Stimulated activated CD4-positive, alpha-beta T cell treated with anti-CD3 and anti-CD28 coated beads, Interleukin-1b, Interleukin-23, amount 100 ng/mL, for 1 hour (primary cell): ENCODE measurements around the gene NR3C2.

Source experiments
- DNase-seq, 2 donors: peaks; one replicate each; pipeline ENCODE4 v3.0.0-alpha.2; 2020; ENCODE audit warnings: low read depth in 2 of 2

Gene NR3C2

DNA sequence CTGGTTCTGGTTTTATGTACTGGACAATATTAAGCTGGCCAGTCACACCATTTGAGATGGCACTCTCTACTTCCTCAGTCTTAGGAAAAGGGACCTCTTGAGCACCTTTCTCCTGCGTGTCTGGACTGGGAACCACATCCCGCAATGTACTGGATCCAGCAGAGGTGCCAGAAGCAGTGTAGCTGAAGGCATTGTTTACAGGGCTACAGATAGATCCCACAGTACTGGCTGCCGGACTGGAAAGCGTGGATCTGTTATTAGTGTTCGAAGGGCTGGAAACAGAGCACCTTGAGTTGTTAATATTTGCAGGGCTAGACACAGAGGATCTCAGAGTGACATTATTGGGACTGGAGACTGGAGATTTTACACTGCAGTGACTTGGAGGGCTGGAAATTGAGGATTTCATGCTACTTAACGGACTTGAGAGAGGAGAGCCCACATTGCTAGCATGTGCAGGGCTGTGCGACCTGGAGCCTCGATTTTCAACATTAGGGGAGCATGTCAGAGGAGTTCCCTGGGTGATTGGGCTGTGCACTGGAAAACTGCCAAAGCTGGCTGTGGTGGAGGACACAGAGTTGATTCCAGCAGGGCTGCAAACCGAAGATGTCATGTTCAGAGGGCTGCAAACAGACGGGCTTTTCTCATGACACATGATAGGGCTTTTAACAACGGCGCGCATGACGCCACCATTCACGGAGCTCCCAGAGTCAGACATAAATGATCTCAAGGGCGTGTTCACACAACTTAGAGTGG, 6.4 kb downstream of the NR3C2 start:
- no peak for DNase-seq

DNA sequence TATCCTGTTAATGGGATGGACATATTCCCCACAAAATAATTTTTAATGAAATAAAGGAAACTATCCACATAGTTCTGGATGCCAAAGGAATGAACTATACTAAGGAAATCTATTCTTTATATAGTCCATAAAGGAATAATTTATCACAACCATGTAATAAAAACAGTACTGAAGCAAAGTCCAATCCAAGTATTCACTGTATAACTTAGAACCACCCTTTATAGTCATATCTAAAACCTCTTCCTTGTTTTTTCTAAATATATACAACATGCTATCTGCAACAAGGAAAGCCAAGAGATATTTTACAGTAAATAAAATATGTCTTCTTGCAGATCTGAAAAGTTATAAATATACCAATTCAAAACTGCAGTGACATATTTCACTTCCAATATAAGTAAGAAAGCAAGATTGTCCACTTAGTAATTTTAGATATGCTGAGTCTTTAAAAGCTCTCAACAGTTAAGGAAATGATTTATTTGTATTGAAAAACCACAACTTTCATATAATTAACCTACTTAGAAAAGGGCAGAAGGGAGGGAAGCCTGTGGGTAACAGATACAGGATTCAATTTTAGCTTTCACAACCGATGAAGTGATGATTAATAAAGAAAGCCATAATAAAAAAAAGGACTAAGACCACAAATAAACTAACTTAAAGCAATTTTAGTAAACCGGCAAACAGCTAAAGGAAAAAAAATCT, 8.0 kb downstream of the NR3C2 start:
- no peak for DNase-seq

DNA sequence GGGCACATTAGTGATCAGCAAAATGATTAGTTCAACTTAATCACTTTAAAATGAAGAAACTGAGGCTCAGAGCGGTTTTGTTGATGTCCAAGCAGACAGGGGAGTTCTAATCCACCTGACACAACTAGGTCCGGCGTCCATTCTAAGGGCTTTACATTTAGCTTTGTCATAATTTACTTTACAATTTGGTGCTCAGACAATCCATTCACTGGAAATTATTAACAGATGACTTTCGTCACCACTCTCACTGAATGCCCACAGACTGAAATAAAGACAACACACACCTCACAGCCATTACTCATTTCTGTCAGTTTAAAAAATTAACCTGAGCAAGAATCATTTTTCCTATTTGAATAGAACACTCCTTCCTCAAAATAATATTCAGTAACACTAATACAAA, 10.8 kb downstream of the NR3C2 start:
- DNase-seq: no peak

DNA sequence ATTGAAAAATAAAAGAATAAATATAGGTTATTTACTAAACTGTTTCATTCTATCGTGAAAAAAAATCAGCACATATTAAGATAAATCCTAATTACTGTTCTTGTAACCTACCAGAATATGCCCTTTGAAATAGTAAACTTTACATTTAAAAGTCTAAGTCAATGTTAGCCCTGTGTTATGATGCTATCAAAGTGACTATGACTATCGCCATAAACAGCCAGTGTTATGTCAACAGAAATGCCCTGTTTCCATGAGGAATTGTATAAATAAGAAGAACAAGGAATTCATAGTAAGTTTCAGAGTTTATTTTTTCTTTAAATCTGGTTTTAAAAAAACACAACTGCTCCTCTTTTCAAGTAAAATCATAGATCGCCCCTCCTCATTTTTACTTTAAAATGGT, 11.4 kb downstream of the NR3C2 start:
- DNase-seq: no peak

DNA sequence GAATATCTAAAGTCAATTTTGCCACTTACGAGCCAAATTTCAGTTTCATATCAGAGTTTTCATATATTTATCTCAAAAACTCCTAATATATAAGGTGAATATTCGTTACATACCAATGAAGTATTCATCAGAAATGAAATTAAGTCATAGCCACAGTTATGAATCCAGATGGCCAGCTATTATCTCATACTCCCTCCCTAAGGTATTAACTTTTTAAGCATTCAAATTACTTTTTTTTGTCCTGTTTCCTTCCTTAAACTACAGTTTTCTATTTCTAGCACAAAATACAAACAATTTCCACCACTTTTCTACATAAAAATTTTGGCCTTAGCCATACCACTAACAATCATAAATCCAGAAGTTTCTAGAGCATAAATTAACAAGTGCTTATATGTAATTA, 13.0 kb downstream of the NR3C2 start:
- no peak for DNase-seq

DNA sequence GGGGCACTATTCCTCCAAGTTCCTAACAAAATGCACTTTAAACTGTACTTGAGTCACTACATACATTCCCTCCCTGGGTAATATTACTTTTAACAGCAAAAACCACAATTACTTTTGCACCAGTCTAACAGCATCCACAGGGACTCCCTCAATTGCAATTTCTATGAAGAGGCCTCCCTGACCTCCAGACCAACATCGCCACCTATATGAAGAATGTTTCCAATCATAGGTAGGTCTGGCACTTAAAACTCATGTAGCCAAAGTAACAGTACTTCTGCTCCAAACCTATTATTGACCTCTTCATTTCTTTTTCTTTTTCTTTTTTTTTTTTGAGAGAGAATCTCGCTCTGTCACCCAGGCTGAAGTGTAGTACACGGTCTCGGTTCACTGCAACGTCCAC, 15.6 kb downstream of the NR3C2 start:
- no peak for DNase-seq

DNA sequence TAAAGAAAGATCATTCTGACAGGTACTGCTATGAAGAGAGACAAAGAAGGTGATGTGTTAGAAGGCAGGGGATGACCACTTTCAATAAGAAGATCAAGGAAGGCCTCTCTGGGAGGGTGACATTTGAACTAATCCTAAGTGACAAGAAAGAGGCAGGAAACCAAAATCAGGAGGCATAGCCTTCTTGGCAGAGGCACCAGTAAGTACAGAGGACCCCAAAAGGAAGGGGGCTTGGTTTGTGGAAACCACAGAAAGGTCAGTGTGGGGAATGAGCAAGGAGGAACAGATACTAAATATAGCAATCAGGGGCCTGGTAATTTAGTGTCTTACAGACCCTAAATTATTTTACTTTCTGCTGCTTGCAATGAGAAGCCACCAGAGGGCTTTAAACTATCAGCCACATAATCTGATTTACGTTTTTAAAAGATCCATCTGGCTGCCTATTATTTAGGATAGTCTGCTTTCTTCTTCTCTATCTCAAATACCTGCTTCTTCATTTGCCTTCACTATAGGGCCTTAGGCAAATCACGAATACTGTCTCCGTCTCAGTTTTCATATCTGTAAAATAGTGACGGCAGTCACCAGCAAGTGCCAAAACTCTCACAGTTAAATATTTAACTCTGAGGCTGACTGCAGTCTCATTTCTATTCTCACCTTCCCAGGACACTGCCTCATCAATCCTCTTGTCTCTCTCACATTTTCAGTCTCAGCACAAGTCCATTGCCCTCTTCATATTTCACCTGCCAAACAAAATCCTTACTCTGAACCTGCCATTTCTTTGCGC, 16.7 kb downstream of the NR3C2 start:
- DNase-seq: no peak

DNA sequence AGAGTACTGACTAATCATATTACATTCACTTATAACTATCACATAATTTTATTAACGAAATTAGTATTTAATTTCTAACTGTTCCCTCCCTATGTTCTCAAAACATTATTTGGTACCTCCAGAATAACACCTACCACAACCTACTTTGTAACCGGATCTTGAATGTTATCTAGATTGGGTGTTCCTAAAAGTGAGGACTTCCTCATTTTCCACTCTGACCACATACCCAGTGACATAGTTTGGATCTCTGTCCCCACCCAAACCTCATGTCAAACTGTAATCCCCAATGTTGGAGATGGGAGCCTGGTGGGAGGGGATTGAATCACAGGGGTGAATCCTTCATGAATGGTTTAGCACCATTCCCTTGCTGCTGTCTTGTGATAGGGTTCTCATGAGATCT, 21.8 kb downstream of the NR3C2 start:
- no peak for DNase-seq

DNA sequence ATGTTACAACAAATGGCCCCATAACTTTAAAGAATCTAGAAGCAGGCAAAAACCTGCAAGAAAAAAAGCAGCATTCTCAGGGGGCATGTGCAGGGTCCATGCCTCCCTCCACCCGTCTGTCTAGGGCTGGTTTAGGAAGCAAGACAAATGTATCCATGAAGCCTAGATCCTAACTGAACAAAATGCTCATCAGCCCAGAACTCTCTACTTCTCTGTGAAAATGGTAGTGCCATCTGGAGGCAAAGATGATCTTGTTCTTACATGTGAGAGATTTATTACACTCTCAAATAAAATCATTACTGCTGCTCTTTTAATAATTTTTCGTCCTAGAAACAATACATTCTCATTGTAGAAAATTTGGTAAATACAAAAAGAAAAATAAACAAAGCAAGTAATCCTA, 26.7 kb downstream of the NR3C2 start:
- no peak for DNase-seq

DNA sequence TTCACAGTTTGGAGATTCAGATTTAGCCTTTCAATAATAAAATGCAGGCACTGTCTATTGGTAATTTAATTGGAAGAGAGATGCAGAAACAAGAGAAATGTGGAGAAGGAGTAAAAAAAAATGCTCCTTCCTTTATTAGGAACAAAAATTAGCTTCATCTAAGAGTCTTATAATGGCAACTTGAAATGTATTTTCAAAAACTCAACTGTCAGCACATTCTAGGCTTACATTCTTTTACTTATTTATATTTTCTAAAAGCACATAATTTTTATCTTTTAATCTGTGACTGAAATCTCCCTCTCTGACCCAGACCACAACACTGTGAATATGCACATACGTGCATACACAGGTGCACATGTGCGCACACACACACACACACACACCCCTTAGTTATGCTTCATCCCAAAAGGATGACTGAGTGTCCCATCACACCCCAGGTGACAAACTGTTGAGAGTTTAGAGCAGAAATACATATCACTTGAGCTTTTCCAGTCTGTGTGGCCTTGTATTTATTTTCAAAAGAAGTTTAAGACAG, 29.7 kb downstream of the NR3C2 start:
- DNase-seq: no peak

DNA sequence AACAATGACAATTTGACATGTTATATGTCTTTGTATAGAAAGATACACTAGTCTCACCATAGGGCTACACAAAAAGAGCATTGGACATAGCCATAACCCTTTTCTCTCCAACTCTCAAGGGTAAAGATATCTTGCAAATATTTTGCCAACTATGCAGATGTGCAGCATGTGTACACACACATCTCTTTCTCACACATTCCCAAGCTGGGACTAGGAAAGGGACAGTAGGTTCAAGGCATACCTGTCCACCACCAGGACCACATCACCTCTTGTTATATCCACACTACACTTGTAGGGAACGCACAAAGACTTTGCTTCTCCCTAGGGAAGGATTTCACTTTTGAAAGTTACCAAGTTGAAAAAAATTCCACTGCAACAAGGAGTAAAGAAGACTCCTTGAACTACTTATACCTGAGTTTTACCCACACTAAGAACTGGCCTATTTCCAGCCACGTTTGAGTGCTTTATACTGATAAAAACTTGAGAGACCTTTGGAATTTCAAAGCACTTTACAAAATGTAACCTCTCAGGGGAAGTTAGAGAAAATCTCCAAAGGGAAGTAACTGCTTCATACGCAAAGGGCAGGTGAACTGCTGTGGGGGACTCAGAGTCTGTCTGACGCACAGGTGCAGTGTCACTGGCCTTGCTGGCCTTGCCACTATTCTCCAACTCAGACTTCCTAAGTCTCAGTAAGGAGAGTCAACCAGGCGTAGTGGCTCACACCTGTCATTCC, 36.9 kb downstream of the NR3C2 start:
- DNase-seq: no peak

DNA sequence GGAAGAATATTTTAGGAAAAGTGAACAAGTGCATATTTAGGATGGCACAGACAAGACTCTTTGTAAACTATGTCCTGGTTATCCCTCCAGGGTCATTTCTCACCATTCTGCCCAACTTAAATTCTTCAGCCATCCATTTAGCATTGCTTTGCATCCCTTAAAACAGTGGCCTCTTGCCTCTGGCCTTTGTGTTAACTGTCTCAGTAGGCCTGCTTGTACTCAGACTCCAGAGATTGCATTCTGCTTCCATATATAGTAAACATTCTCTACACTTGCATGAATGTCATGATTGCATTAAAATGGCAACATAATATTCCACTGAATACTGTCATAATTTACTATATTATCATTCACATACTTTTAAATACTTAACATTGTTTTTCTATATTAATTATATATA, 43.2 kb downstream of the NR3C2 start:
- no peak for DNase-seq

DNA sequence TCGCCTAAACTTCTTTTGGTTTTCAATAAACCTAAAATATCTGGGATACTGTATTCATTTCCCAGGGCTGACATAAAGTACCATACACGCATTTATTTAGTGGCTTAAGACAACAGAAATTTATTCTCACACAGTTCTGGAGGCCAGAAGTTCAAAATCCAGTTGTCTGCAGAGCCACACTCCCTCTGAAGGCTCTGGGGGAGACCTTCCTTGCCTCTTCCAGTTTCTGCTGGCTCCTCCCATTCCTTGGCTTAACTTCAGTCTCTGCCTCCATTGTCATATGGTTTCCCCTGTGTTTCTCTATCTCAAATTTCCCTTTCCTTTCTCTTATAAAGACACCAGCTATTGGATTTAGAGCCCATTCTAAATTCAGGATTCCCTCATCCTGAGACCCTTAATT, 44.4 kb downstream of the NR3C2 start:
- no peak for DNase-seq

DNA sequence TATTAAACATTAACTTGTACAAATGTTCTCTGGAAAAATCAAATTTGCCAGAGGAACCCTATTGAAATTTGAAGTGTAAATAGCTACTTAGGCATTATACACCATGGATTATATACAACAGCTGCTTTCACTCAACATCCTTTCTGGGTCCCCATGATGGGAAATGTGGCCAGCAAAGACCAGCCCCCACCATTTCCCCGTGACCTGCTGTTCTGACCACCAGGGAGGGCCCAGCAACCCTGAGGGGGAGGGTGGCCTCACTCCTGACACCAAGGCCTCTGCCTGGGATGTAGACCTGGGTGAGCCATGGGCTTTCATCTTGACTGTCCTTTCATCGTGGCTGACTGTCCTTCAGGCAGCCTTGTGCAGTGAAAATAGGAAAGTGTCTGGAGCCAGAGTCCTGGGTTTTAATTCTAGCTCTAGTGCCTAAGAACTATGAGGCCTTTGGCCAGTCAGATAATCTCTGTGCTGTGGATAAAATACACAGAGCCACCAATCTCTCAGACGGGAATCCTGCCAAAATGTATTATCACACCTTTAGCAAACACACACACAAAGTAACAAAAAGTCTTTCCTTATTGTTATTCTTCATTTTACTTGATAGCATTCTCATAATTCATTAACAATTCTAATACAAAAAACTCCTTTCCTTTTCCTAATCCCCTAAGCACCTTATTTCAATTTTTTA, 45.1 kb downstream of the NR3C2 start:
- no peak for DNase-seq

DNA sequence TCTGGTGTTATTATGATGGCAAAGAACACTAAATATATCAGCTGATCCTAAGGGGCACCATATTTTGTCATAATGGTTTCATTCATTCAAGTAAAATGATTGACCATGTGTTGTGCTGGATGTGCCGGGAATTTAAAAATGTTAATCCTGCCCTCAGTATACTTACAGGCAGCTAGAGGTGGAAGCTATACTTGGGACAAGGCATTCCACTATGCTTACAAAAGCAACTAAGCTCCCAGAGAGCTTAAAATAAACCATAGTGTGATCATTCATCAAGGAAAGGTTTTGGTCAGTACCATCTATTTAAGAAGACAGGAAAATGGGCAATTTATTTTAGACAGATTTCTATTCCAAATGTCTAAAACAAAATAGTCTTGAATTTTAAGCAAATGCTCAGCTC, 46.4 kb downstream of the NR3C2 start:
- DNase-seq: no peak

DNA sequence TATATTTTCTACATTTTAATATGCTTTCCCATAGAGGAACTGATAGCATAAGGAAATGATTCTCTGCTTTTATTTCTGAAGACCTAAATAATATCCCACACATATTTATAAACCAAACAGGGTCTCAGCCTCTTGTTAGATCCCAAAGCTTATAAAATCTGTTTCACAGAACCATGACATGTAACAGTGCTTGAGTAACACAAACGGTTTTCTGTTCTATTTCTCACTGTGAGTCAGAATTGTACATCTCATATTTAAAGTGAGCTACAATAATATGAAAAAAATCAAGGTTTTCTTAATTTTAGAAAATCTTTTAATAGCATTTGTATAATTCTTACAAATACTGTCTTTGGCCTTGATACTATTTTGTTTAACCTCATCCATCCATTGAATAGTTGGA, 51.2 kb downstream of the NR3C2 start:
- no peak for DNase-seq

DNA sequence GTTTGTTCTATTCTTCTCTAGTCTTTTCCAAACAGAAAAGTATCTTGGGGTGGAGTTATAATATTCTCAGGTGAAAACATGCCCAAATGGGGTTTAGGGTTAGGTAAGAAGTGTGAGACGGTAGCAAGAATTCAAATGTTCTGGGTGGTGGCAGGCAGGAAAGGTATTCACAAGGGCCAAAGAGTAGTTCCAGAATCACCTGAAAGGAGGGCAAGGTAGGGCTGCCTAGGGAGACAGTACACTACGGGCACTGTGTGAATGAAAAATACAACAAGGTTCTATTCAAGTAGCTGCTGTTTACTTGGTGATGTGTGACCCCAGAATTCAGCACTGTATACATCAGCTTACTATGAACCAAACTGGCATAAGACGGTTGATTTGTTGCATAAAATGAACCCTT, 51.9 kb downstream of the NR3C2 start:
- no peak for DNase-seq

DNA sequence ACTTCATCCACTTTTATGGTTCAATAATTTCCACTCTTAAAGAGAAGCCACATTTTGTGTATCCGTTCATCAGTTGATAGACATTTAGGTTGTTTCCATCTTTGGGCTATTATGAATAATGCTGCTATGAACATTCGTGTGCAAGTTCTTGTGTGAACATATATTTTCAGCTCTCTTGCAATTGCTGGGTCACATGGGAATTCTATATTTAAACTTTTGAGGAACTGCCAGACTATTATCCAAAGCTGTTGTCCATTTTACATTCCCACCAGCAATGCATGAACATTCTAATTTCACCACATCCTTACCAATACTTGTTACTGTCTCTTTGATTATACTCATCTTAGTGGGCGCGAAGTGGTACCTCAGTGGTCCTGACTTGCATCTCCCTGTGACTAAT, 61.9 kb downstream of the NR3C2 start:
- no peak for DNase-seq

DNA sequence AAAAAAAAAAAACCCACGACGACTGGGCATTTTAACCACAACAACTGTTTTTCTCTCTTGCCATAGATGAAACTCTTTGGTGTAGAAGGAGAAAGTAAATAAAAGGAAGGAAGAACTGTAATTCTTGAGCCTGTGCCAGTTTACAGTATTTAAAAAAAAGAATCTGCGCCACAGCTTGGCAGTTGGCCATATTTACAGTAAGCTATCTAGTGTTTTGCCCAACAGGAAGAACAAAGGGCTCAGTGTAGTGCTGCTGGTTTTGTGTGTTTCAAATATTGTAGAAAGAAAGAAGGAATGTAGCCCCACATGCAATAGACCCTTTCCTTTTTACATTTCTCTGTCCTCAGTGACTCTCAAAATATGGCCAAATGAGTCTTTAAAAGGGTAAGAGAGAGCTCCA, 66.1 kb downstream of the NR3C2 start:
- peak in 1 of 2 donors; percentile 14 for DNase-seq

DNA sequence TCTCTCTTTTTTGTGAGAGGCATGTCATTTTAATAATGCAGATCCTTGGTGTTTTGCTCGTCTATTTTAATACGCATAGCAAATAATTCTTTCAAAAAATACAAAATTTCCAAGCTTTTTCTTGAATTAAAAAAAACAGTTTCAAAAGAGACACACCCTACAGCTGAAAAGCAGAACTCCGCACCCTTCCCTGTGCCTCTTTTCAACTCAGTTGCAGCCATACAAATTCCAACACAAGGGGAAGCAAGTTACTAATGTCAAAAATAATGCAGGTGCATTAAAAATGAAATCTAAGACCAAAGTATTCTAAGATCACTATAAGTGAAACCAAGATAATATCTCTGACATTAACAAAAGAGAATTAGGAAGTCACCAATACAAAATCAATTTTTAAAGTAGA, 66.6 kb downstream of the NR3C2 start:
- DNase-seq: no peak

DNA sequence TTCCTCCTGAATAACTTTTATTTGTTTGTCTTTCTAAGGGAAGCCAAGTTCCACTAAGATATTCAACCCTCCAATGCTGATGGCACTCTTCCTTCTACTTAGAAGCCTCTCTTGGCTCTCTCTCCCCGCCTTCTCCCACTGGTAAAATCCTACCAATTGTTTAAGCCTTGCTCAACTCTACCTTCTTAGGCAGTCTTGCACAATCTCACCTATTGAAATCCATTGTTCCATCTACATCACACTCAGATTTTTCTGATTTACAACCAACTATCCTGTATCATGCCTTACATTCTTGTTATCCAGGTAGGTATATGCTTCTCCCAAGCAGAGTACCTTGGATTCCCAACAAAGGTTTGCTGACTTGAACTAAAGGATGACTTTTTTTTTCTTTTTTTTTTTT, 69.1 kb downstream of the NR3C2 start:
- DNase-seq: no peak
